ENCODE measurements around the gene PROM1. TPM values are rescaled to one million over a fixed set of nuclear protein-coding genes. Genes with fewer than 3 reads are reported as not detected.
A peak's percentile ranks its signal among the peaks of the same experiment; 100 is the strongest.

Gene PROM1
- polyA plus RNA-seq, 3 donors, result not detected

GRCh38 chr4:16085822-16086221 lies 2.0 kb upstream of the PROM1 start:
- DNase-seq, result no peak
- no peak overlapping the region for H3K27ac Mint-ChIP-seq
- H3K27me3 Mint-ChIP-seq (ENCODE audit: low read depth in 3 of 3), result peaks cover 36 to 47% (median 47%) of the 10 kb centered on the region in 3 donors
- H3K4me3 Mint-ChIP-seq, result no peak overlapping the region
- Histone ChIP-seq H3K9ac (ENCODE audit: insufficient read depth, low read length, poor library complexity, severe bottlenecking) (no peak overlapping the region), H2AFZ (ENCODE audit: insufficient read depth, low read depth, low read length, poor library complexity, severe bottlenecking) (no peak overlapping the region), H3K4me2 (replicated peaks; ENCODE audit: extremely low read depth, low read length, poor library complexity, severe bottlenecking) (no peak overlapping the region), H3K4me3 (replicated peaks in 1 of 3; ENCODE audit: low read depth in 2 of 3, low read length in 3 of 3) (no peak overlapping the region), H3K9me3 (replicated peaks in 1 of 2; ENCODE audit: control insufficient read depth in 1 of 2, insufficient read depth in 1 of 2, low read length in 2 of 2) (peaks cover 7 to 12% of the 10 kb centered on the region in 2 donors), H3K27ac (ENCODE audit: low read depth in 1 of 2, low read length in 2 of 2) (no peak overlapping the region), H4K20me1 (ENCODE audit: insufficient read depth, low read length) (no peaks in the 10 kb centered on the region), H3K36me3 (replicated peaks in 1 of 2; ENCODE audit: control insufficient read depth in 1 of 2, insufficient read depth in 2 of 2, low read length in 2 of 2) (no peaks in the 10 kb centered on the region), H3K4me1 (ENCODE audit: control insufficient read depth in 1 of 2, insufficient read depth in 2 of 2, low read length in 2 of 2) (peaks cover 24 to 25% of the 10 kb centered on the region in 2 donors), H3K79me2 (ENCODE audit: insufficient read depth, low read length) (no peaks in the 10 kb centered on the region), H3K27me3 (ENCODE audit: control insufficient read depth in 2 of 2, insufficient read depth in 2 of 2, low read length in 2 of 2) (peaks cover 40 to 42% of the 10 kb centered on the region in 2 donors)
- peaks cover 5 to 19% of the 10 kb centered on the region in 2 donors for H3K36me3 Mint-ChIP-seq
- no peak for TF ChIP-seq CTCF (IDR thresholded peaks at IDR 0.05)
- H3K4me1 Mint-ChIP-seq, result peaks cover 30% of the 10 kb centered on the region
- peaks cover 7 to 21% (median 16%) of the 10 kb centered on the region in 7 donors for H3K9me3 Mint-ChIP-seq
- WGBS (ENCODE audit: insufficient coverage), result 94% methylated on average over 2 of the region's 2 CpGs
- intact Hi-C loops (cut with micrococcal nuclease), result no loop called here

- H3K9ac ChIP-seq (ENCODE audit: insufficient read depth, low read length, poor library complexity, severe bottlenecking), result peak overlapping the region; percentile 25
- no peaks in the 10 kb centered on the region for H4K20me1 ChIP-seq (ENCODE audit: insufficient read depth, low read length)
- H3K79me2 ChIP-seq (ENCODE audit: insufficient read depth, low read length), result no peaks in the 10 kb centered on the region
- under 1% methylated on average over 58 of the region's 60 CpGs for WGBS (ENCODE audit: insufficient coverage)
- H3K27ac Mint-ChIP-seq, result peak overlapping the region in 4 of 7 donors; percentile 35 to 54 (median 44)
- H2AFZ ChIP-seq (ENCODE audit: insufficient read depth, low read depth, low read length, poor library complexity, severe bottlenecking), result peak overlapping the region; percentile 64
- peaks cover 34% of the 10 kb centered on the region in 2 donors for H3K4me1 ChIP-seq (ENCODE audit: control insufficient read depth in 1 of 2, insufficient read depth in 2 of 2, low read length in 2 of 2)
- no peak for TF ChIP-seq CTCF (IDR thresholded peaks at IDR 0.05)
- H3K4me2 ChIP-seq (replicated peaks; ENCODE audit: extremely low read depth, low read length, poor library complexity, severe bottlenecking), result peak overlapping the region; percentile 83
- peak overlapping the region; percentile 85 to 97 for H3K4me3 Mint-ChIP-seq
- H3K4me1 Mint-ChIP-seq, result peaks cover 45% of the 10 kb centered on the region
- peaks cover 7 to 21% (median 16%) of the 10 kb centered on the region in 7 donors for H3K9me3 Mint-ChIP-seq
- H3K36me3 Mint-ChIP-seq, result peaks cover 5 to 19% of the 10 kb centered on the region in 2 donors
- H3K27ac ChIP-seq (ENCODE audit: low read depth in 1 of 2, low read length in 2 of 2), result no peak overlapping the region
- H3K27me3 ChIP-seq (ENCODE audit: control insufficient read depth in 2 of 2, insufficient read depth in 2 of 2, low read length in 2 of 2), result peaks cover 40 to 42% of the 10 kb centered on the region in 2 donors
- DNase-seq, result peak in 2 of 3 donors; percentile 16 to 19
- H3K27me3 Mint-ChIP-seq (ENCODE audit: low read depth in 3 of 3), result peaks cover 36 to 52% (median 49%) of the 10 kb centered on the region in 3 donors
- peaks cover 7 to 12% of the 10 kb centered on the region in 2 donors for H3K9me3 ChIP-seq (replicated peaks in 1 of 2; ENCODE audit: control insufficient read depth in 1 of 2, insufficient read depth in 1 of 2, low read length in 2 of 2)
- peak overlapping the region; percentile 38 to 72 (median 53) for H3K4me3 ChIP-seq (replicated peaks in 1 of 3; ENCODE audit: low read depth in 2 of 3, low read length in 3 of 3)
- H3K36me3 ChIP-seq (replicated peaks in 1 of 2; ENCODE audit: control insufficient read depth in 1 of 2, insufficient read depth in 2 of 2, low read length in 2 of 2), result no peaks in the 10 kb centered on the region
- intact Hi-C loops (cut with micrococcal nuclease), result no loop called here
Measured at GRCh38 chr4:16082426-16083240, 1.2 kb downstream of the PROM1 start.

Data from CD14-positive monocyte (primary cell).